ENCODE measurements around the gene CELSR2.

Gene CELSR2

GRCh38 chr1:109309347-109309746 lies 60.0 kb downstream of the CELSR2 start:
- Mint-ChIP-seq H3K27me3 (peaks cover 17% of the 10 kb centered on the region), H3K9me3 (no peaks in the 10 kb centered on the region)

GRCh38 chr1:109312246-109312645 lies 62.9 kb downstream of the CELSR2 start:
- peaks cover 17% of the 10 kb centered on the region for H3K27me3 Mint-ChIP-seq
- no peak overlapping the region for H3K27ac Mint-ChIP-seq
- no peak overlapping the region for H3K4me3 Mint-ChIP-seq
- H3K4me1 Mint-ChIP-seq: peaks cover 12% of the 10 kb centered on the region
- H3K36me3 Mint-ChIP-seq: no peaks in the 10 kb centered on the region
- no peaks in the 10 kb centered on the region for H3K9me3 Mint-ChIP-seq
- ATAC-seq: no peak

More at GRCh38 chr1:109309347-109309746, 60.0 kb downstream of the CELSR2 start:
- no peak overlapping the region for H3K27ac Mint-ChIP-seq
- H3K4me1 Mint-ChIP-seq: peaks cover 17% of the 10 kb centered on the region
- no peak for ATAC-seq
- H3K36me3 Mint-ChIP-seq: no peaks in the 10 kb centered on the region
- no peak overlapping the region for H3K4me3 Mint-ChIP-seq

GRCh38 chr1:109312978-109313775 lies 63.8 kb downstream of the CELSR2 start:
- peaks cover 4% of the 10 kb centered on the region for H3K4me1 Mint-ChIP-seq
- H3K27me3 Mint-ChIP-seq: peaks cover 17% of the 10 kb centered on the region
- ATAC-seq: no peak
- no peaks in the 10 kb centered on the region for H3K9me3 Mint-ChIP-seq
- no peak overlapping the region for H3K4me3 Mint-ChIP-seq
- no peak overlapping the region for H3K27ac Mint-ChIP-seq
- H3K36me3 Mint-ChIP-seq: no peaks in the 10 kb centered on the region

GRCh38 chr1:109314795-109315194 lies 65.5 kb downstream of the CELSR2 start:
- H3K27me3 Mint-ChIP-seq: peaks cover 15% of the 10 kb centered on the region
- no peak for ATAC-seq
- no peak overlapping the region for H3K4me3 Mint-ChIP-seq
- H3K9me3 Mint-ChIP-seq: no peaks in the 10 kb centered on the region
- no peaks in the 10 kb centered on the region for H3K36me3 Mint-ChIP-seq
- H3K27ac Mint-ChIP-seq: no peak overlapping the region
- H3K4me1 Mint-ChIP-seq: no peaks in the 10 kb centered on the region

GRCh38 chr1:109315288-109315687 lies 65.9 kb downstream of the CELSR2 start:
- Mint-ChIP-seq H3K36me3 (no peaks in the 10 kb centered on the region), H3K27ac (no peak overlapping the region), H3K4me3 (no peak overlapping the region), H3K9me3 (no peaks in the 10 kb centered on the region), H3K27me3 (peaks cover 15% of the 10 kb centered on the region), H3K4me1 (no peaks in the 10 kb centered on the region)
- ATAC-seq: no peak

- Mint-ChIP-seq H3K27ac (no peak overlapping the region), H3K27me3 (peaks cover 17% of the 10 kb centered on the region), H3K9me3 (no peaks in the 10 kb centered on the region), H3K36me3 (no peaks in the 10 kb centered on the region), H3K4me1 (no peaks in the 10 kb centered on the region), H3K4me3 (no peak overlapping the region)
- ATAC-seq: no peak
These were observed 67.2 kb downstream of the CELSR2 start for GRCh38 chr1:109316506-109316905.

GRCh38 chr1:109319114-109319513 lies 69.8 kb downstream of the CELSR2 start:
- H3K27me3 Mint-ChIP-seq: peaks cover 29% of the 10 kb centered on the region
- H3K9me3 Mint-ChIP-seq: no peaks in the 10 kb centered on the region
- no peaks in the 10 kb centered on the region for H3K4me1 Mint-ChIP-seq
- no peak overlapping the region for H3K4me3 Mint-ChIP-seq
- no peaks in the 10 kb centered on the region for H3K36me3 Mint-ChIP-seq
- ATAC-seq: no peak
- no peak overlapping the region for H3K27ac Mint-ChIP-seq

- Mint-ChIP-seq H3K4me3 (no peak overlapping the region), H3K4me1 (no peaks in the 10 kb centered on the region), H3K9me3 (no peaks in the 10 kb centered on the region), H3K27ac (no peak overlapping the region), H3K27me3 (peaks cover 41% of the 10 kb centered on the region), H3K36me3 (no peaks in the 10 kb centered on the region)
- ATAC-seq: no peak
These were observed 73.6 kb downstream of the CELSR2 start for GRCh38 chr1:109322974-109323373.

Measured in stimulated activated memory B cell treated with anti-CD40 and anti-IgM and Interleukin-4, amounts not matched to agents 10 μg/mL and 1 μg/mL and 100 μg/mL, for 72 hours (primary cell).